Stimulated activated CD8-positive, alpha-beta memory T cell treated with anti-CD3 and anti-CD28 coated beads, Interleukin-15, amount 100 ng/mL, for 1 hour (primary cell): ENCODE data around the gene MCM5.
"Not testable (repeated sequence)": the region's sequence is repeated elsewhere in the genome, so short reads cannot be mapped to it uniquely, and the experiment has no call there.

Experiments used
- DNase-seq: peaks from one replicate; pipeline ENCODE4 v3.0.0-alpha.2; 2020; ENCODE audit warnings: low read depth

The MCM5 gene

GRCh38 chr22:35379146-35379993, 20.6 kb upstream of the MCM5 start:
- DNase-seq = no peak

GRCh38 chr22:35380013-35380412, 19.9 kb upstream of the MCM5 start:
- no peak for DNase-seq

DNA sequence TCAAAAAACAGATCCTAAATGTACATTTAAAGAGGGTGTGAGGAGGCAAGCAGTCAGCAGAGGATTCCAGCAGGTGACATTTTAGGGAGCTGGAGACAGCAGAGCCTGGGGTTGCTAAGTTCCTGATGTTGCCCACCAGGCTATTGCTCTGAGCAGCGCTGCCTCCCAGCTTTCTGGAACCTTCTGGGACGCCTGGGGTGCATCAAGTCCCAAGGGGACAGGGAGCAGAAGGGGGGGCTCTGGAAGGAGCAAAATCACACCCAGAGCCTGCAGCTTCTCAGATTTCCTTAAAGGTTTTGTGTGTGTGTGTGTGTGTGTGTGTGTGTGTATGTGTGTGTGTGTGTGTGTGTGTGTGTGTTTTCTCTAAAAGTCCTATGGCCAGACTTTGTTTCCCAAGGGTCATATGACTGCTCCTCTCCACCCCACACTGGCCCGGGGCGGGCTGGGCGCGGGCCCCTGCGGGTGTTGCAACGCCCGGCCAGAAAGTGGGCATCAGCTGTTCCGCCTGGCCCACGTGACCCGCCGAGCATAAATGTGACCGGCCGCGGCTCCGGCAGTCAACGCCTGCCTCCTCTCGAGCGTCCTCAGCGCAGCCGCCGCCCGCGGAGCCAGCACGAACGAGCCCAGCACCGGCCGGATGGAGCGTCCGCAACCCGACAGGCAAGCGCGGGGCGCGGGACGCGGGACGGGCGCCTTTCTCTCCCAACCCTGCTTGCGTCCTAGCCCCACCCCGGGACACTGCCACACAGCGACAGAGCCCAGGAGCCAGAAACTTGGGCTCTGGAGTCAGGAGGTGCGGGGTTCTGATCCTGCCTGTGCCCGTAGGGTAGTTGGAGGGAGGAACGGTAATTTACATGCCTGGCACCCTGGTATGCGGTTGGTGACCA, 19.2 kb upstream of the MCM5 start, which contains the start of gene HMOX1:
HMOX1 (plus strand) TSS at position 560 of the 887 bp plus-strand sequence; CDS start at position 638, 78 bp downstream.
- no peak for DNase-seq

DNA sequence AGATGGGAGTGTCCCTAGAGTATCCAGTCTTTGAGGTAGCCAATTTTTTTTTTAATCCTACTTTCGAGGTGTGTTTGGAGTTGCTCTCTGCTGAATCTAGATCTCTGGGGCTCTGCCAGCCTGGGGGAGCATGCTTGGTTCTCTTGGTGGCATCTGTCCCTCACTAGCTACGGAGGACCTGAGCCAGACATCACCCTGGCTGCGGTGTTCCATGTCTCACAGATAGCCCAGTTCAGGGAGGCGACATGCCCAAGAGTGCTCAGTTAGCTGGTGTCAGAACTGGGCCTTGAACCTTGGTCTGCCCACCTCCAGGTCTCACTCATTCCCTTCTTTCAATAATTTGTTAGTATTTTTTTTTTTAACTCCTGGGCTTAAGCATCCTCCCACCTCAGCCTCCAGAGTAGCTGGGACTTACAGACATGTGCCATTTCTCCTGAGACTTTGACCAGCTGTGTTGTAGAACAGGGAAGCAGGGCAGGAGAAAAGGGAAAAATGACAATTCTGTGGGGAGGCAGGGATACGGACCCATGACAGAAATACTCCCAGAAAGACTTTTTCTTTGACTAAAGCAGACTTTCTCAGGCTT, 18.4 kb upstream of the MCM5 start:
- DNase-seq = no peak

DNA sequence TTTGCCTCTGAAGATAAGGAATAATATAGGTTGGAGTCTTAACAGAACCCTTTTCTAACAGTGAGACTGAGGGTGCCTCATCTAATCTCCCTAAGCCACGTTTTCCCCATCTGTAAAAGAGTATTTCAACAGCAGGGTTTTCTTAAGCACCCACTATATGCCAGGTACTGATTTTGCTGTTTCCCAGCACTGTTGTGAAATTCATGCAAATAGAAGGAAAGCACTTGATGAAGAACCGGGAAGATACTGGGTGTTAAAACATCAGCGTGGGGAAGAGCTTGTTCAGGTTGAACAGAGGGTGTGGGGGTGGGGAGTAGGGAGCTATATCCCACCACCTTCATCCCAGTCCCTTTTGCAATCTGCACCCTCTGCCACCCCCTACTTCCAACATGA, 16.3 kb upstream of the MCM5 start:
- DNase-seq = no peak

GRCh38 chr22:35384527-35384926, 15.4 kb upstream of the MCM5 start:
- no peak for DNase-seq

- no peak for DNase-seq
Observed at GRCh38 chr22:35384975-35385588, 14.9 kb upstream of the MCM5 start.

- no peak for DNase-seq
Observed at GRCh38 chr22:35386670-35387288, 13.2 kb upstream of the MCM5 start.

GRCh38 chr22:35390933-35391332, 9.0 kb upstream of the MCM5 start:
- DNase-seq = no peak

DNA sequence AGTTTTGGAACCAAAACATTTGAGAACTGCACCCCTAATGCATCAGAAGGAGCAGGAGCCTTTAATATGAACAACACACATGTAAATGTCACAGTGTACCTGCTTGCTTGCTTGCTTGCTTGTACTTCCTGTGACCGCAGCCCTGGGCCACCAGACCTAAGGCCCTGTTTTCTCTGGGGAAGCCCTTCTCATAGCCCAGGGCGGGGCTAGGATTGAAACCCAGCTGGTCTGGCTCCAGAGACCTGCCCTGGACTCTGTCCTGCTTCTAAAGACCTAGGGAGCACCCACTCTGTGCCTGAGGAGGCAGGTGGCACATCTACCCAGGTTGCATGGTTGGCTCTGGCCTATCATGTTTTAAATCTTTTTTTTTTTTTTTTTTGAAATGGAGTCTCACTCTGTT, 7.6 kb upstream of the MCM5 start:
- no peak for DNase-seq

GRCh38 chr22:35393116-35394010, 6.6 kb upstream of the MCM5 start:
- DNase-seq = no peak

DNA sequence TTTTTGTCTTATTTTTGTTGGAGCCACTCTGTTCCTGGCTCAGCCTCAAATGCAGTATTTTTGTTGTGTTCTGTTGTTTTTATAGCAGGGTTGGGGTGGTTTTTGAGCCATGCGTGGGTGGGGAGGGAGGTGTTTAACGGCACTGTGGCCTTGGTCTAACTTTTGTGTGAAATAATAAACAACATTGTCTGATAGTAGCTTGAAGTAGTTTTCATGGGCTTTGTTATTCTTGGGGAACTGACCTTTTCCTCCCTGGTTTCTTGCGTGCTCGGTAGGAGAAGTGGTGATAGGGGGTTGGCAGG, 6.0 kb upstream of the MCM5 start:
- DNase-seq = no peak

GRCh38 chr22:35394810-35395563, 5.0 kb upstream of the MCM5 start:
- DNase-seq = no peak

DNA sequence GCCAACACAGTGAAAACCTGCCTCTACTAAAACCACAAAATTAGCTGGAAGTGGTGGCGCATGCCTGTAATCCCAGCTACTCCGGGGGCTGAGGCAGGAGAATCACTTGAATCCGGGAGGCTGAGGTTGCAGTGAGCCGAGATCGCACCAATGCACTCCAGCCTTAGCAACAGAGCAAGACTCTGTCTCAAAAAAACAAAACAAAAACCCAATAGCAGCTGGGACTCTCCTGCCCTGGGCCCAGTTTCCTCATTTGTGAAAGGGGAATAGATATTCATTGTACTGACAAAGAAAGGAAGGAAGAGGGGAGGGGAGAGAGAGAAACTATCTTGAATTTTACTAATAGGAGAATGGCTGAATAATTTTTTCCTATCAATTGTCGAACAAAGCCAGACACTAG, 3.3 kb upstream of the MCM5 start:
- DNase-seq = not testable (repeated sequence)

- no peak for DNase-seq
Observed at GRCh38 chr22:35397095-35397904, 2.6 kb upstream of the MCM5 start.

DNA sequence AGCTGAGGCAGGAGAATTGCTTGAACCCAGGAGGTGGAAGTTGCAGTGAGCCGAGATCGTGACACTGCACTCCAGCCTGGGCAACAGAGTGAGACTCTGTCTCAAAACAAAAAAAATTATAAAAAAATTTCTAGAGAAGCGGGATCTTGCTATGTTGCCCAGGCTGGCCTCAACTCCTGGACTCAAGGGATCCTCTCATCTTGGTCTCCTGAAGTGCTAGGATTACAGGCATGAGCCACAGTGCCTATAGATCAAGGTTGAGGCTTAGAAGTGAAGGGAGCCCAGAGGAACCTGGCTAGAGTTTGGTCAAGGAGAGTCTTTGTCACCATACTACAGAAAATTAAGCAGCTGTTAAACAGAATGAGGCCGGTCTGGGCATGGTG, 1.4 kb upstream of the MCM5 start:
- no peak for DNase-seq

- no peak for DNase-seq
Observed at GRCh38 chr22:35399114-35399677, 744 bp upstream of the MCM5 start.

- DNase-seq = no peak
Observed at GRCh38 chr22:35400501-35400790, 506 bp downstream of the MCM5 start.

DNA sequence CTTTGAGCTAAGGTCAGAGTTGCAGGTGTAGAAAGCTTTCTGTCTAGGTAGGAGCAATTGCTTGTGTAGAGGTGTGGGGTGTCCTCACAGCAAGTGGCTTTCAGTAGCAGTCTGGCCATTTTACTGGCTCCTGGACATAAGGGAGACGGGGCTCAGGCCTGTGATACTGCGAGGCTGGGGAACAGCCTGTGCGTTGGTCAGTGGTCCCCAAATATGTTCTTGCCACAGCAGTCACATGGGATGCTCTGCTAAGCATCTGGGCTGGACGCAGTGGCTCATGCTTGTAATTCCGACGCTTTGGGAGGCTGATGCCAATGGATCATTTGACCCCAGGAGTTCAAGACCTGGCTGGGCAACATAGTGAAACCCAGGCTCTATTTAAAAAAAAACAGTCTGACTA, 1.9 kb downstream of the MCM5 start:
- DNase-seq = no peak
